ACC112 (cell line): ENCODE measurements around the gene CORO6.

Experiments
- H2AFZ ChIP-seq: fragments of 200-600 bp; sonication (generic); one replicate; pipeline ENCODE4 v1.6.0; 2017; ENCODE audit warnings: antibody characterized with exemption, low read length; ENCODE audit not compliant: unreplicated experiment
- H3K27ac ChIP-seq: fragments of 200-600 bp; sonication (generic); 2 replicates; pipeline ENCODE4 v1.5.1; 2014; ENCODE audit warnings: low read depth, mild to moderate bottlenecking, antibody characterized with exemption, low read length, moderate library complexity
- H3K27me3 ChIP-seq: fragments of 200-600 bp; sonication (generic); 2 replicates; pipeline ENCODE4 v1.6.1; 2014; ENCODE audit warnings: mild to moderate bottlenecking, antibody characterized with exemption, low read length, moderate library complexity, mixed read lengths; ENCODE audit not compliant: insufficient read depth
- H3K36me3 ChIP-seq: fragments of 200-600 bp; sonication (generic); 2 replicates; pipeline ENCODE4 v1.6.1; 2016; ENCODE audit warnings: mild to moderate bottlenecking, antibody characterized with exemption, low read length, moderate library complexity, mixed read lengths; ENCODE audit not compliant: insufficient read depth
- H3K4me1 ChIP-seq: fragments of 200-600 bp; sonication (generic); one replicate; pipeline ENCODE4 v1.6.1; 2016; ENCODE audit warnings: low read length, mixed read lengths; ENCODE audit not compliant: insufficient read depth, unreplicated experiment, control insufficient read depth
- H3K4me3 ChIP-seq: fragments of 200-600 bp; sonication (generic); 2 replicates; pipeline ENCODE4 v1.5.1; 2014; ENCODE audit warnings: mild to moderate bottlenecking, low read depth, low read length
- H3K79me2 ChIP-seq: fragments of 200-600 bp; sonication (generic); one replicate; pipeline ENCODE4 v1.6.0; 2016; ENCODE audit warnings: low read length; ENCODE audit not compliant: control insufficient read depth, unreplicated experiment, insufficient read depth

CORO6 gene

GRCh38 chr17:29569245-29569950 is 53.3 kb downstream of the CORO6 start:
- Histone ChIP-seq H2AFZ (no peak overlapping the region), H3K27ac (no peak overlapping the region), H3K4me1 (peaks cover 18% of the 10 kb centered on the region)

GRCh38 chr17:29568331-29569244 is 54.1 kb downstream of the CORO6 start, which contains the start of gene TP53I13:
Gene TP53I13, plus strand, starts transcription at chr17:29568701. Its CDS starts 58 bp downstream, at chr17:29568759.
- Histone ChIP-seq H3K4me1 (peaks cover 18% of the 10 kb centered on the region), H2AFZ (peak within 1 kb of the TSS; percentile 83), H3K27ac (peak within 1 kb of the TSS; percentile 15; the same call in 1 of the 2 replicates)

More at GRCh38 chr17:29569245-29569950, 53.3 kb downstream of the CORO6 start:
- Histone ChIP-seq H3K79me2 (no peaks in the 10 kb centered on the region), H3K4me3 (peak overlapping the region; percentile 85), H3K27me3 (no peaks in the 10 kb centered on the region), H3K36me3 (no peaks in the 10 kb centered on the region)

GRCh38 chr17:29567554-29568330 is 55.0 kb downstream of the CORO6 start:
- peaks cover 18% of the 10 kb centered on the region for H3K4me1 ChIP-seq
- H2AFZ ChIP-seq: peak overlapping the region; percentile 83
- no peaks in the 10 kb centered on the region for H3K27me3 ChIP-seq
- peak overlapping the region; percentile 86 for H3K4me3 ChIP-seq
- peak overlapping the region; percentile 15; the same call in 1 of the 2 replicates for H3K27ac ChIP-seq
- no peaks in the 10 kb centered on the region for H3K79me2 ChIP-seq
- H3K36me3 ChIP-seq: no peaks in the 10 kb centered on the region

More at GRCh38 chr17:29568331-29569244, 54.1 kb downstream of the CORO6 start, which contains the start of gene TP53I13:
- H3K79me2 ChIP-seq: no peaks in the 10 kb centered on the region
- peak within 1 kb of the TSS; percentile 86 for H3K4me3 ChIP-seq
- H3K36me3 ChIP-seq: no peaks in the 10 kb centered on the region
- no peaks in the 10 kb centered on the region for H3K27me3 ChIP-seq

GRCh38 chr17:29567304-29567553 is 55.5 kb downstream of the CORO6 start:
- peak overlapping the region; percentile 83 for H2AFZ ChIP-seq
- no peaks in the 10 kb centered on the region for H3K79me2 ChIP-seq
- peaks cover 15% of the 10 kb centered on the region for H3K4me1 ChIP-seq
- H3K36me3 ChIP-seq: no peaks in the 10 kb centered on the region
- H3K27me3 ChIP-seq: no peaks in the 10 kb centered on the region
- 0 out of 2 replicates have a peak overlapping the region, but pooled peaks have one; percentile 15 for H3K27ac ChIP-seq
- H3K4me3 ChIP-seq: peak overlapping the region; percentile 86

- peaks cover 14% of the 10 kb centered on the region for H3K4me1 ChIP-seq
- H3K27ac ChIP-seq: 0 out of 2 replicates have a peak within 1 kb of the TSS, but pooled peaks have one; percentile 15
- peak within 1 kb of the TSS; percentile 86 for H3K4me3 ChIP-seq
- H3K36me3 ChIP-seq: no peaks in the 10 kb centered on the region
- no peaks in the 10 kb centered on the region for H3K27me3 ChIP-seq
- H2AFZ ChIP-seq: peak within 1 kb of the TSS; percentile 83
- no peaks in the 10 kb centered on the region for H3K79me2 ChIP-seq
These were observed 56.0 kb downstream of the CORO6 start, which contains the start of gene ABHD15 for GRCh38 chr17:29566473-29567303. Gene ABHD15, minus strand, starts transcription at chr17:29567037. Its CDS starts 71 bp downstream, at chr17:29566966.

- Histone ChIP-seq H3K27me3 (no peaks in the 10 kb centered on the region), H3K36me3 (no peaks in the 10 kb centered on the region), H2AFZ (peak overlapping the region; percentile 75), H3K27ac (no peak overlapping the region), H3K4me1 (peaks cover 14% of the 10 kb centered on the region), H3K4me3 (peak overlapping the region; percentile 86), H3K79me2 (no peaks in the 10 kb centered on the region)
These were observed 56.9 kb downstream of the CORO6 start for GRCh38 chr17:29565643-29566472.
